SK-N-SH treated with all-trans-retinoic acid at 6 μM for 48 hours (cell line): ENCODE measurements around the gene TERB1.

Experiments used
- ATAC-seq: fragments of 200-7000 bp; cut with Tn5 transposase; 3 replicates; pipeline ENCODE4 v1.9.1; 2020; ENCODE audit warnings: mild to moderate bottlenecking, moderate library complexity
- ARNTL ChIP-seq: fragments of 450-650 bp; formaldehyde crosslinking; IDR thresholded peaks from 2 replicates; pipeline ENCODE4 v1.5.0; 2020; ENCODE audit warnings: low read depth, mild to moderate bottlenecking, moderate library complexity, borderline replicate concordance
- CREB5 ChIP-seq: fragments of 250-450 bp; sonication (Bioruptor Pico); IDR thresholded peaks from 2 replicates; pipeline ENCODE4 v1.5.1; 2020; ENCODE audit warnings: low read depth, mild to moderate bottlenecking, moderate library complexity
- CSDC2 ChIP-seq: fragments of 250-450 bp; sonication (Bioruptor Pico); IDR thresholded peaks from 2 replicates; pipeline ENCODE4 v1.5.0; 2020; ENCODE audit warnings: mild to moderate bottlenecking, moderate library complexity
- CSRNP3 ChIP-seq: fragments of 250-450 bp; sonication (Bioruptor Pico); IDR thresholded peaks from 2 replicates; pipeline ENCODE4 v1.5.1; 2021; ENCODE audit warnings: mild to moderate bottlenecking, moderate library complexity
- ESRRG ChIP-seq: fragments of 250-450 bp; sonication (Bioruptor Pico); IDR thresholded peaks from 2 replicates; pipeline ENCODE4 v1.6.1; 2021; ENCODE audit warnings: mild to moderate bottlenecking
- GLIS3 ChIP-seq: fragments of 250-450 bp; sonication (Bioruptor Pico); IDR thresholded peaks from 2 replicates; pipeline ENCODE4 v1.5.0; 2020; ENCODE audit warnings: mild to moderate bottlenecking, moderate library complexity
- ISL1 ChIP-seq: fragments of 250-450 bp; sonication (Bioruptor Pico); IDR thresholded peaks from 2 replicates; pipeline ENCODE4 v2.1.2; 2022; ENCODE audit warnings: mild to moderate bottlenecking, moderate library complexity
- PATZ1 ChIP-seq: fragments of 250-450 bp; sonication (Bioruptor Pico); IDR thresholded peaks from 2 replicates; pipeline ENCODE4 v1.8.0; 2020; ENCODE audit warnings: mild to moderate bottlenecking, moderate library complexity, borderline replicate concordance
- POU6F1 ChIP-seq: fragments of 250-450 bp; sonication (Bioruptor Pico); IDR thresholded peaks from 2 replicates; pipeline ENCODE4 v1.8.0; 2021; ENCODE audit warnings: low read depth, mild to moderate bottlenecking, moderate library complexity, borderline replicate concordance
- PPARA ChIP-seq: fragments of 250-450 bp; sonication (Bioruptor Pico); IDR thresholded peaks from 2 replicates; pipeline ENCODE4 v1.5.0; 2020; ENCODE audit warnings: mild to moderate bottlenecking, borderline replicate concordance
- RARB ChIP-seq: fragments of 250-450 bp; sonication (Bioruptor Pico); IDR thresholded peaks from 2 replicates; pipeline ENCODE4 v1.8.0; 2021; ENCODE audit warnings: mild to moderate bottlenecking, moderate library complexity
- SNAI2 ChIP-seq: fragments of 250-450 bp; sonication (Bioruptor Pico); IDR thresholded peaks from 2 replicates; pipeline ENCODE4 v1.5.0; 2020; ENCODE audit warnings: mild to moderate bottlenecking, moderate library complexity
- TCF4 ChIP-seq: fragments of 250-450 bp; sonication (Bioruptor Pico); IDR thresholded peaks from 2 replicates; pipeline ENCODE4 v1.8.0; 2021; ENCODE audit warnings: mild to moderate bottlenecking, moderate library complexity, borderline replicate concordance
- TOX ChIP-seq: fragments of 250-450 bp; sonication (Bioruptor Pico); IDR thresholded peaks from 2 replicates; pipeline ENCODE4 v1.8.0; 2021; ENCODE audit warnings: mild to moderate bottlenecking, moderate library complexity, borderline replicate concordance
- TSHZ2 ChIP-seq: fragments of 250-450 bp; sonication (Bioruptor Pico); IDR thresholded peaks from 2 replicates; pipeline ENCODE4 v1.5.0; 2020; ENCODE audit warnings: mild to moderate bottlenecking, moderate library complexity
- ZFP3 ChIP-seq: fragments of 250-450 bp; sonication (Bioruptor Pico); IDR thresholded peaks from 2 replicates; pipeline ENCODE4 v1.5.0; 2020; ENCODE audit warnings: mild to moderate bottlenecking, moderate library complexity
- ZFP30 ChIP-seq: fragments of 450-650 bp; formaldehyde crosslinking; IDR thresholded peaks from 2 replicates; pipeline ENCODE4 v1.5.0; 2022; ENCODE audit warnings: mild to moderate bottlenecking, moderate library complexity
- ZNF565 ChIP-seq: fragments of 450-650 bp; formaldehyde crosslinking; conservative IDR thresholded peaks from 2 replicates; pipeline ENCODE4 v1.5.0; 2020; ENCODE audit warnings: low read depth, mild to moderate bottlenecking, moderate library complexity
- ZNF70 ChIP-seq: fragments of 450-650 bp; formaldehyde crosslinking; IDR thresholded peaks from 2 replicates; pipeline ENCODE4 v1.5.0; 2020; ENCODE audit warnings: mild to moderate bottlenecking, moderate library complexity
- ZNF8 ChIP-seq: fragments of 450-650 bp; formaldehyde crosslinking; IDR thresholded peaks from 2 replicates; pipeline ENCODE4 v1.5.0; 2020; ENCODE audit warnings: mild to moderate bottlenecking, moderate library complexity

The TERB1 gene

GRCh38 chr16:66706506-66706880, 94.9 kb downstream of the TERB1 start:
- no peak for ATAC-seq
- TF ChIP-seq PPARA (CRISPR knock-in tag) (no peak), CREB5 (no peak), PATZ1 (no peak), CSDC2 (CRISPR knock-in tag) (no peak)

- peak; percentile 45; the same call in 2 of the 3 replicates for ATAC-seq
- TF ChIP-seq GLIS3 (CRISPR knock-in tag) (no peak), ARNTL (no peak), ISL1 (CRISPR knock-in tag) (no peak), ZNF70 (no peak), RARB (CRISPR knock-in tag) (no peak), TCF4 (CRISPR knock-in tag) (no peak), CSRNP3 (no peak), CREB5 (no peak), SNAI2 (CRISPR knock-in tag) (no peak), POU6F1 (CRISPR knock-in tag) (no peak), CSDC2 (CRISPR knock-in tag) (no peak), ESRRG (CRISPR knock-in tag) (no peak), ZNF565 (CRISPR knock-in tag) (no peak), TOX (CRISPR knock-in tag) (no peak), TSHZ2 (CRISPR knock-in tag) (no peak), ZNF8 (CRISPR knock-in tag) (no peak), ZFP3 (CRISPR knock-in tag) (no peak), ZFP30 (no peak)
Measured at GRCh38 chr16:66705790-66706505, 95.4 kb downstream of the TERB1 start.
